ENCODE data around the gene DUSP16.
"Not testable (repeated sequence)": the region's sequence is repeated elsewhere in the genome, so short reads cannot be mapped to it uniquely, and the experiment has no call there.

Gene DUSP16

GRCh38 chr12:12543959-12544358, 18.7 kb downstream of the DUSP16 start:
- DNase-seq: no peak

- no peak for DNase-seq
Measured at GRCh38 chr12:12542964-12543363, 19.7 kb downstream of the DUSP16 start.

- DNase-seq: no peak
Measured at GRCh38 chr12:12542286-12542685, 20.4 kb downstream of the DUSP16 start.

- no peak for DNase-seq
Measured at GRCh38 chr12:12541782-12542181, 20.9 kb downstream of the DUSP16 start.

GRCh38 chr12:12540261-12541013, 22.2 kb downstream of the DUSP16 start:
- DNase-seq: no peak

DNA sequence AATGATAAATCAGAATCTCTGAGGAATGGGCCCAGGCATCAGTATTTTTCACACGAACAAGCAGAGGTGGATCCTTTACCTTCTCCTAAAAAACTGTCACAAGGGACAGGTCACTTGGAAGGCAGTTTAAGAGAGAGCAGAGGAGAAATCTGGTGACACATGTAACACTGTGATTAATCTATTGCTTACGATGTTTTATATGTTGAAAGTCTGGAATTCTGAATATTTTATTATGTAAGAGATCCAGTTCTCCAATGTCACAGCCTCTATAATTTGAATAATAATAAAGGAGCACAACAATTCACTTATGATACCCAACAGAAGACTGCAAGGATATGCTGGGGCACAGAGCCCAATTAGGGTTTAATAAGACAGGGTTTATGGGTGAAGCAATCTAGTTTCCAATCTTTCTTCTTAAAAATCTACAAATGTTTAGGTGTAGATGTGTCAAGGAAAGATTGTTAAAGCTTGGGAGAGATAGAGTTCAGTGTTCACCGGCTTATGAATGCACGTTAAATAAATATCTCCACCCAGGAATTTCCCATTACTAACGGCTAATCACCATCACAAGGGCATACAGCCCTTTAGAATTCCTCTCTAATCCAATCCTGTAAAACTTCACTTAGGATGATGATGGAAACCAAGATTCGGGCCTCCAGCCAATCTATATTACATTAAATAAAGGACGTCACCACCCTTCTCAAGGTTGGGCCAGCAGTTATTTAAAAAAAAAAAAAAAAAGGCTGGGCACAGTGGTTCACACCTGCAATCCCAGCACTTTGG, 23.4 kb downstream of the DUSP16 start:
- DNase-seq: no peak

DNA sequence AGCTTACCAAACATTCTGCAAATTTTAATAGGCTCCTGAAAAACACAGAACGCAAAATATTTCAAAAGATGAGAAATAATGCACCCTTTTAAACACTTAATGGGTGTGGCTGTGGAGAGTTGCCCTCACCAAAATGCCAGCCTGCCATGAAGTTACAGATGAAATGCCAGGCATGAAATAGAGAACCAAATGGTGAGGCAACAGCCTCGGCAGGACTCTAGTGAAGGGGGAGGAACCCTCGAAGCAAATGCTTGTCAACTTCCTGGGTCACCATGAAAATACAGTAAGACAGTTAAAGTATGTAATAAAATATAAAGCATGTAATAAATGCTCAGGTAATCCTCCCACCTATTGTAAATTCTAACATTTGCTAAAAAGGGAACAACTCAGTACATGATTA, 24.1 kb downstream of the DUSP16 start:
- no peak for DNase-seq

DNA sequence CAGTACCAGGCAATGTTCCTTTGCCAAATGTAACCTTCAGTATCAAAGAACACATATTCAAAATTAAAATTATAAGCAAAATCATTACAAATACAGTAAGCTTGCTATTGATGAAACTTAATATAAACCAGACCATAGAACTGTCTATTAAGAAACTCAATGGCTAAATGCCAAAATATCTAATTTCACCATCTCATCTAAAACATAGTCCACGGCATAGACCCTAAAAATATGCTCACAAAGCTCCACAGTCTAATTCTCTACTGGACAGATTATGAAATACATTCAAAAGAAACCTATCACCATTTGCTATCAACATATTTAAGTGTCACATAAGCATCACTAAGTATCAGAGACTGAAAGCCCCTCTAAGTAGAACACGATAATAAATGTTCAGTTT, 25.2 kb downstream of the DUSP16 start:
- DNase-seq: no peak

- no peak for DNase-seq
Measured at GRCh38 chr12:12534975-12535374, 27.7 kb downstream of the DUSP16 start.

DNA sequence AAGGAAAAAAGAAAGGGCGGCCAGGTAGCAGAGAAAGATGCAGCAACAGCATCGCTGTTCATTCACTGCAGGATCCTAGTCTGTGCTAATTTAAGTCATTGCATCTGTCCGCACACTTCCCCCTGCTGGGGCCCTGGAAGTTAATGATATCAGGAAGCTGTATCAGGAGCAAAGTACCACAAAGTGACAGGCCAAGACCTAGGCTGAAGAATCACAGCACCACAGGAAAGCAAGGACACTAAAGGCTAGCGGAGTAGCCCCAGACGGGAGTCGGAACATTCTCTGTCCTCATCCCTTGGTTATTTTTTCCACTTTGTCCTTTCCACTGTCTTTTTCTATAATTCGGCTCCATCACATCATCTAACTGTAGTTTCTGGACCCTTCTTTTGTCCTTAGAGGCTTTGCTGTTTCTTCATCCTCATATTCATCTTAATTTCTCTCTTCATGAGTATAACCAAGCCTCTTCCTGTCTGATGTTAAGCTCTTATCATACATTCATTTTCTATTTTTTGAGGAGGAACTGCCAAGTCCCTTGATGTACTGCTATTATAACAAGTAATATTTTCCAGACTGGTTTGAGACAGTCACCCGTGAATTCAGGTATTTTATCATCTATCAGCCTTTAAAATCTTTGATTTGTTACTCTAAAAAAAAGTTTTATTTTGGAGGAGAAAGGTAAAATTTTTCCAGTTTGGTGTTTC, 28.3 kb downstream of the DUSP16 start:
- no peak for DNase-seq

GRCh38 chr12:12533238-12533829, 29.3 kb downstream of the DUSP16 start:
- DNase-seq: no peak

DNA sequence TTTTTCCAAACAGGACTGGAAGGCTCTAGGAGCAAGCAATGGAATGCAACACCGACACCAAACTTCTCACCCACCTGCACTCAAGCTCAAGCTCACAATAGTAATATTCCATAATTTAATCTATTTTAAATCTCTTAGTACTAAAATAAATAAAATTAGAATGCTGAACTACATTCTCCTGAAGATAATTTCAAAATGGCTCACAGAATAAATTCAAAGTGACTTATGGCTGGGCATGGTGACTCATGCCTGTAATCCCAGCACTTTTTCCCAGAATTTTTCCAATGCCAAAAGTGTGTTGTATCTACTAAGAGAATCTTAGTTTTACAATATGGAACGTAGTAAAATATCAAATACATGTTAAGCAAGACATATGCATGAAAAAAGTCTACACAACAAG, 31.5 kb downstream of the DUSP16 start:
- DNase-seq: no peak

DNA sequence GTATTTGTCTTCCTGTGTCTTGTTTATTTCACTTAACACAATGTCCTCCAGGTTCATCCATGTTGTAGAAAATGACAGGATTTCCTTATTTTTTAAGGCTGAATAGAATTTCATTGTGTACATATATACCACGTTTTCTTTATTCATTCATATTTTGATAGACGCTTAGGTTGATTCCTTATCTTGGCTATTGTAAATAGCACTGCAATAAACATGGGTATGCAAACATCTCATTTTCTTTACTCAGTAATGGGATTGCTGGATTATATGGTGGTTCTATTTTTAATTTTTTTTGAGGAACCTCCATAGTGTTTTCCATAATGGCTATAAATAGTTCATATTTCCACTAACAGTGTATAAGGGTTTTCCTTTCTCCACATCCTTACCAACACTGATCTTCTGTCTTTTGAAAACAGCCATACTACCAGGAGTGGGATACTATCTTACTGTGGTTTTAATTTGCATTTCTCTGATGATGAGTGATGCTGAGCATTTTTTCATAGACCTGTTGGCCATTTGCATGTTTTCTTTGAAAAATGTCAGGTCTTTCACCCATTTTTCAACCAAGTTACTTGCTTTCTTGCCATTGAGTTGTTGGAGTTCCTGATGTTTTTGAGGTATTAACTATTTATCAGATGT, 32.8 kb downstream of the DUSP16 start:
- no peak for DNase-seq

DNA sequence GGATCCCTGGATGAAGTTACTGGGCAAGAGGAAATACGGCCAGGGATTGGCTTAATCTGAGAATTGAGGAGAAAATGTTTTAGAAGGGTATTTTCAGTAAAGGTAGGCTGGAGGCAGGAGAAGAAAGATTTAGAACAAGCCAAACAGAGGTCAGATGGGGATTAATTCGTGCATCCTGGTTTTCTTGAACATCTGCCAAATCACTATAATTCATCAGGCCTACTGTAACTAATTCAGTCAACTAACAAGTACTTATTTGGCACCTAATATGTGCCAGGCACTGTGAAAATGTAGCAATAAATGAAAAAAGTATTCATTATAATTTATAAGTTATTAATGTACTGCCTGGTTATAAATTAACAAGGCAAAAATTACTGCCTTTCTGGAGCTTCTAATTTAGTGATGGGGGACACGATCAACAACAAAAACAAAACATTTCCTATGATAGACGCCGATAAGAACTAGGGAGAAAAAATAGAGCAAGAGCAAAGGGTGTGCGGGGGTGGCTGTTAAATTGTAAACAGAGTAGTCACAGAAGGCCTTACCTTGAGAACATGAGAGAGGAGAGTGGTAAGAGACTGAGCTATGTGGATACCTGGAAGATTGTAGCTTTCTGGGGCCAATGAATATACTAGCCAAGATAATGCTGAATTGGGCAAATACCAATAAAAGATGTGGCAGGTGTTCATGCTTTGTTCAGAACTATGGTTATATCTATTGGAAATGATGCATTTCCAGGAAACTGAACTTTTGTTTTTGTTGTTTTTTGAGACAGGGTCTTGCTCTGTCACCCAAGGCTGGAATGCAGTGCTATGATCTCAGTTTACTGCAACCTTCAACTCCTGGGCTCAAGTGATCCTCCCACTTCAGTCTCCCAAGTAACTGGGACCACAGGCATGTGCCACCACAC, 34.0 kb downstream of the DUSP16 start:
- no peak for DNase-seq

GRCh38 chr12:12527820-12528296, 34.8 kb downstream of the DUSP16 start:
- DNase-seq: no peak

GRCh38 chr12:12524128-12524527, 38.5 kb downstream of the DUSP16 start:
- DNase-seq: no peak

DNA sequence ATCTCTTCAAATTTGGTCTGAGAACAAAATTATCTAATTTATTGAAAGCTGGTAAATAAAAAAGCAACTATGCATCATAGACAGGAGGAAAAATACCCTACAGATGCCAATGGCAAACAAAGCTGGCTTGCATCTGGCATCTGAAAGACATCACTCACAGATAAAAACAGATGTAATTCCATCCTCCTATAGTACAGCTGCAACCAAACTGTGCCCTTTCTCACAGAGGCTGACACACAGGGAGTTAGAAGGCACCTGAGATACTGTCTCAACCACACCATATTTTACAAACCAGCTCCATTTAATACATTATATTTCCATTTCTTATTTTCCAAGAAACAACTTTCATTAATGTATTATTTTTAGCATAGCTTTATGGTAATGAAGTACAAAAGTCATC, 39.4 kb downstream of the DUSP16 start:
- no peak for DNase-seq

DNA sequence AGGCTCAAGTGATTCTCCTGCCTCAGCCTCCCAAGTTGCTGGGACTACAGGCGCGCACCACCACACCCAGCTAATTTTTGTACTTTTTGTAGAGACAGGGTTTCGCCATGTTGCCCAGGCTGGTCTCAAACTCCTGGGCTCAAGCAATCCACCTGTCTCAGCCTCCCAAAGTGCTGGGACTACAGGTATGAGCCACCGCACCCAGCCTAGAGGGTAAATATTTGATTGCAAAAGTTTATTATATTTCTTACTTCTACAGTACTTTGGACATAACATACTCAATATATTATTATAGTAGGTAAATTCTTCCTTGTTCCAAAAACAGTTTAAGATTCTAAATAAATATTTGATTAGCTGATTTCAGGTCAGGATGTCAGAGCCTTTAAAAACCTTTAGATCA, 40.0 kb downstream of the DUSP16 start:
- not testable (repeated sequence) for DNase-seq

DNA sequence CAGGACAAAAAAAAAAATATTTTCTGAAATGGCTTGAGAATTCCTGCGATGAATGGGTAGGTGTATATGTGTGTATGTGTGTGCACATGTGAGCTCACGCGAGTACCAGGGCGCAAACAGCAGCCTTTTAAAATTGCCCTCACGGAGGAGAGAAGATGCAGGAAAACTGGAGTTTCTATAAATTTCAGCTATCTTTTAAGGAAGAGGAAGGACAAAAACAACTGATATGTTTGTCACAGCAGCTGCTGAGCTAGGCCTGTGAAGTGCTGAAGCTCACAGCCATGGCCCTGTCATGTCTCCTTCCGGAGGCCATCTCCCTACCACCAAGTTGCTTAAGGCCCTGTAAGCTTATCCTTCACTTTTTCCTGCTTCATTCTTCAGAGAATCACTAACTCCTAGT, 40.8 kb downstream of the DUSP16 start:
- no peak for DNase-seq

- no peak for DNase-seq
Measured at GRCh38 chr12:12521044-12521485, 41.6 kb downstream of the DUSP16 start.

DNA sequence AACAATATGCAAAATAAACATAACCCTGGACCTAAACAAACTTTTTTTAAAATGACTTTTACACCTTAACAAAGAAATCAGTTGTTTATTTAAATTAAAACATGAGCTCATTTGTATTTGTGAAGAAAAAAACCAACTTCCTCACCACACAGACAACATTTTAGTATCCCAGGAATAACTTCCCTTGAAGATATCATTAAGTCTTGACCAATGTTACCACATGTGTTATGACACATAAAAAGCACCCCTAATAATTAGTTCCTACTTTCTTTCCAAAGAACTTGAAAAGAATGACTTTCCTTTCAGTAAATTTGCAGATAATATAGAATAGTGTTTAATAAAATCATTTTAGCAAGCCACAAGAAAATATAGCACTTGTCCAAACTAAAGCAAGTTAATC, 42.4 kb downstream of the DUSP16 start:
- no peak for DNase-seq

Measured in NCI-H1436 (cell line).